GOT3 (cell line): ENCODE measurements around the gene TRABD2A.
A peak's percentile ranks its signal among the peaks of the same experiment; 100 is the strongest.

Experiments used
- DNase-seq: peaks from one replicate; lab custom pipeline; 2025; ENCODE audit warnings: mixed read lengths; lab: John Stamatoyannopoulos, UW

The TRABD2A gene

GRCh38 chr2:84904717-84905174 is 23.9 kb upstream of the TRABD2A start:
- DNase-seq = no peak

GRCh38 chr2:84904151-84904550 is 23.3 kb upstream of the TRABD2A start:
- DNase-seq = no peak

GRCh38 chr2:84902526-84902925 is 21.6 kb upstream of the TRABD2A start:
- no peak for DNase-seq

GRCh38 chr2:84901593-84902120 is 20.8 kb upstream of the TRABD2A start:
- no peak for DNase-seq

GRCh38 chr2:84900971-84901370 is 20.1 kb upstream of the TRABD2A start:
- no peak for DNase-seq

- DNase-seq = no peak
These were observed 18.7 kb upstream of the TRABD2A start for GRCh38 chr2:84899304-84900204.

GRCh38 chr2:84897773-84898172 is 16.9 kb upstream of the TRABD2A start:
- DNase-seq = no peak

- DNase-seq = no peak
These were observed 15.7 kb upstream of the TRABD2A start for GRCh38 chr2:84896567-84896966.

GRCh38 chr2:84894758-84895520 is 14.1 kb upstream of the TRABD2A start:
- no peak for DNase-seq

GRCh38 chr2:84894131-84894586 is 13.3 kb upstream of the TRABD2A start:
- DNase-seq = no peak

GRCh38 chr2:84891355-84892010 is 10.6 kb upstream of the TRABD2A start:
- no peak for DNase-seq

GRCh38 chr2:84889332-84889731 is 8.4 kb upstream of the TRABD2A start:
- DNase-seq = no peak

- DNase-seq = no peak
These were observed 7.8 kb upstream of the TRABD2A start for GRCh38 chr2:84888401-84889276.

GRCh38 chr2:84886791-84887190 is 5.9 kb upstream of the TRABD2A start:
- DNase-seq = no peak

- DNase-seq = no peak
These were observed 4.2 kb upstream of the TRABD2A start for GRCh38 chr2:84885111-84885510.

- DNase-seq = no peak
These were observed 3.6 kb upstream of the TRABD2A start for GRCh38 chr2:84884449-84884848.

GRCh38 chr2:84882775-84883550 is 2.1 kb upstream of the TRABD2A start:
- DNase-seq = no peak

- no peak for DNase-seq
These were observed 1.5 kb upstream of the TRABD2A start for GRCh38 chr2:84882414-84882738.

GRCh38 chr2:84881581-84882413 is 913 bp upstream of the TRABD2A start:
- DNase-seq = peak; percentile 26

- no peak for DNase-seq
These were observed 564 bp downstream of the TRABD2A start for GRCh38 chr2:84880395-84880644.
